Measurements from ENCODE around the gene CKLF.
A peak's percentile ranks its signal among the peaks of the same experiment; 100 is the strongest.
"Not testable (repeated sequence)": the region's sequence is repeated elsewhere in the genome, so short reads cannot be mapped to it uniquely, and the experiment has no call there.

The CKLF gene

GRCh38 chr16:66552286-66553177 lies at the start of gene CKLF:
CKLF (plus strand) TSS chr16:66552576; CDS start chr16:66552716, 140 bp downstream.
- peak; percentile 74 for DNase-seq

- no peak for DNase-seq
Observed at GRCh38 chr16:66503030-66503429, 49.3 kb upstream of the CKLF start.

- no peak for DNase-seq
Observed at GRCh38 chr16:66503612-66504011, 48.8 kb upstream of the CKLF start.

GRCh38 chr16:66507731-66508239 lies 44.6 kb upstream of the CKLF start:
- DNase-seq, result no peak

- DNase-seq, result no peak
Observed at GRCh38 chr16:66508248-66508913, 44.0 kb upstream of the CKLF start.

GRCh38 chr16:66508914-66509496 lies 43.4 kb upstream of the CKLF start:
- DNase-seq, result no peak

- no peak for DNase-seq
Observed at GRCh38 chr16:66509576-66509975, 42.8 kb upstream of the CKLF start.

- DNase-seq, result no peak
Observed at GRCh38 chr16:66510298-66510697, 42.1 kb upstream of the CKLF start.

GRCh38 chr16:66510711-66511601 lies 41.4 kb upstream of the CKLF start:
- DNase-seq, result no peak

- no peak for DNase-seq
Observed at GRCh38 chr16:66511602-66512271, 40.6 kb upstream of the CKLF start.

- DNase-seq, result no peak
Observed at GRCh38 chr16:66512272-66513110, 39.9 kb upstream of the CKLF start.

- DNase-seq, result no peak
Observed at GRCh38 chr16:66513111-66513723, 39.2 kb upstream of the CKLF start.

- DNase-seq, result not testable (repeated sequence)
Observed at GRCh38 chr16:66514391-66514790, 38.0 kb upstream of the CKLF start.

- not testable (repeated sequence) for DNase-seq
Observed at GRCh38 chr16:66514980-66515595, 37.3 kb upstream of the CKLF start.

GRCh38 chr16:66515596-66516508 lies 36.5 kb upstream of the CKLF start:
- DNase-seq, result peak; percentile 38

- DNase-seq, result no peak
Observed at GRCh38 chr16:66516509-66516807, 35.9 kb upstream of the CKLF start.

- DNase-seq, result peak; percentile 98
Observed at GRCh38 chr16:66516808-66517585, 35.4 kb upstream of the CKLF start.

GRCh38 chr16:66517586-66518263 lies 34.7 kb upstream of the CKLF start:
- DNase-seq, result no peak

Data from GF-D8 (cell line).